ENCODE data around the gene HMGCLL1.

HMGCLL1 gene

GRCh38 chr6:55531496-55531895 is 47.5 kb downstream of the HMGCLL1 start (continued):
- TF ChIP-seq PATZ1 (CRISPR knock-in tag; IDR thresholded peaks at IDR 0.05; ENCODE audit: borderline replicate concordance) (no peak), ZFP3 (CRISPR knock-in tag; IDR thresholded peaks at IDR 0.05) (no peak), ZFP30 (CRISPR knock-in tag; IDR thresholded peaks at IDR 0.05) (no peak), RARB (CRISPR knock-in tag; IDR thresholded peaks at IDR 0.05) (no peak), ZC3H10 (CRISPR knock-in tag; IDR thresholded peaks at IDR 0.05) (no peak), ISL1 (CRISPR knock-in tag; IDR thresholded peaks at IDR 0.05) (no peak), ESRRG (CRISPR knock-in tag; IDR thresholded peaks at IDR 0.05) (no peak), CSDC2 (CRISPR knock-in tag; IDR thresholded peaks at IDR 0.05) (no peak), CREB5 (CRISPR knock-in tag; IDR thresholded peaks at IDR 0.05; ENCODE audit: low read depth) (no peak)

GRCh38 chr6:55530931-55531330 is 48.1 kb downstream of the HMGCLL1 start:
- no peak for ATAC-seq
- TF ChIP-seq OSR1 (CRISPR knock-in tag; IDR thresholded peaks at IDR 0.05) = no peak

GRCh38 chr6:55528624-55529023 is 50.4 kb downstream of the HMGCLL1 start:
- ATAC-seq = peak; percentile 79
- TF ChIP-seq GLIS3 (CRISPR knock-in tag; IDR thresholded peaks at IDR 0.05) (no peak), CSDC2 (CRISPR knock-in tag; IDR thresholded peaks at IDR 0.05) (no peak), ZC3H10 (CRISPR knock-in tag; IDR thresholded peaks at IDR 0.05) (no peak), TOX (CRISPR knock-in tag; IDR thresholded peaks at IDR 0.05; ENCODE audit: borderline replicate concordance) (no peak), ZFP30 (CRISPR knock-in tag; IDR thresholded peaks at IDR 0.05) (no peak), ZNF565 (CRISPR knock-in tag; conservative IDR thresholded peaks at IDR 0.05; ENCODE audit: low read depth) (no peak), BACH2 (CRISPR knock-in tag; IDR thresholded peaks at IDR 0.05; ENCODE audit: borderline replicate concordance) (no peak)

DNA sequence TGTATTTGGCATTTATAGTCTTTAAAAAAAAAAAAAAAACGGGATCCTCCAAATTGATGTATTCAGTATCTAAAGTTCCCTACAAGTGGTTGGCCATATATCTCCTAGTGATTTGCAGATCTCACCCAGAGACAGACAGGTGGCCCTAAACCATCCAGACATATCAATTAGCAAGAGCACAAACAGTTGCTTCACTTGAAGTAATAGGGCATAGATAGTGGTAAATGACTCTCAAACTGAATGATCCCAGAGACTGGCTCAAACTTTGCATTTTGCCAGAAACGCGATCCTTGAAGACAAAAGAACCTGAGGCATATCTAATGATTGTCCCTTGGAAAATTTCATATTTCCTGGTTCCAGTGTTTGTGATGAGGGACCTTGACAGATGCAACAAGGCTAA is 54.6 kb downstream of the HMGCLL1 start:
- TF ChIP-seq, protein P1, sequence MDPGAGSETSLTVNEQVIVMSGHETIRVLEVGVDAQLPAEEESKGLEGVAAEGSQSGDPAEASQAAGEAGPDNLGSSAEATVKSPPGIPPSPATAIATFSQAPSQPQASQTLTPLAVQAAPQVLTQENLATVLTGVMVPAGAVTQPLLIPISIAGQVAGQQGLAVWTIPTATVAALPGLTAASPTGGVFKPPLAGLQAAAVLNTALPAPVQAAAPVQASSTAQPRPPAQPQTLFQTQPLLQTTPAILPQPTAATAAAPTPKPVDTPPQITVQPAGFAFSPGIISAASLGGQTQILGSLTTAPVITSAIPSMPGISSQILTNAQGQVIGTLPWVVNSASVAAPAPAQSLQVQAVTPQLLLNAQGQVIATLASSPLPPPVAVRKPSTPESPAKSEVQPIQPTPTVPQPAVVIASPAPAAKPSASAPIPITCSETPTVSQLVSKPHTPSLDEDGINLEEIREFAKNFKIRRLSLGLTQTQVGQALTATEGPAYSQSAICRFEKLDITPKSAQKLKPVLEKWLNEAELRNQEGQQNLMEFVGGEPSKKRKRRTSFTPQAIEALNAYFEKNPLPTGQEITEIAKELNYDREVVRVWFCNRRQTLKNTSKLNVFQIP (CRISPR knock-in tag; IDR thresholded peaks at IDR 0.05; ENCODE audit: borderline replicate concordance, low read depth) = no peak
- TF ChIP-seq, protein P2, sequence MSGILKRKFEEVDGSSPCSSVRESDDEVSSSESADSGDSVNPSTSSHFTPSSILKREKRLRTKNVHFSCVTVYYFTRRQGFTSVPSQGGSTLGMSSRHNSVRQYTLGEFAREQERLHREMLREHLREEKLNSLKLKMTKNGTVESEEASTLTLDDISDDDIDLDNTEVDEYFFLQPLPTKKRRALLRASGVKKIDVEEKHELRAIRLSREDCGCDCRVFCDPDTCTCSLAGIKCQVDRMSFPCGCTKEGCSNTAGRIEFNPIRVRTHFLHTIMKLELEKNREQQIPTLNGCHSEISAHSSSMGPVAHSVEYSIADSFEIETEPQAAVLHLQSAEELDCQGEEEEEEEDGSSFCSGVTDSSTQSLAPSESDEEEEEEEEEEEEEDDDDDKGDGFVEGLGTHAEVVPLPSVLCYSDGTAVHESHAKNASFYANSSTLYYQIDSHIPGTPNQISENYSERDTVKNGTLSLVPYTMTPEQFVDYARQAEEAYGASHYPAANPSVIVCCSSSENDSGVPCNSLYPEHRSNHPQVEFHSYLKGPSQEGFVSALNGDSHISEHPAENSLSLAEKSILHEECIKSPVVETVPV (CRISPR knock-in tag; IDR thresholded peaks at IDR 0.05) = no peak
- TF ChIP-seq PPARA (CRISPR knock-in tag; IDR thresholded peaks at IDR 0.05; ENCODE audit: borderline replicate concordance) (no peak), PATZ1 (CRISPR knock-in tag; IDR thresholded peaks at IDR 0.05; ENCODE audit: borderline replicate concordance) (no peak), CSDC2 (CRISPR knock-in tag; IDR thresholded peaks at IDR 0.05) (no peak), TCF4 (CRISPR knock-in tag; IDR thresholded peaks at IDR 0.05; ENCODE audit: borderline replicate concordance) (no peak), SNAI2 (CRISPR knock-in tag; IDR thresholded peaks at IDR 0.05) (no peak), ZNF70 (CRISPR knock-in tag; IDR thresholded peaks at IDR 0.05) (no peak), ZNF8 (CRISPR knock-in tag; IDR thresholded peaks at IDR 0.05) (no peak), OSR1 (CRISPR knock-in tag; IDR thresholded peaks at IDR 0.05) (no peak), ZNF565 (CRISPR knock-in tag; conservative IDR thresholded peaks at IDR 0.05; ENCODE audit: low read depth) (no peak), RARB (CRISPR knock-in tag; IDR thresholded peaks at IDR 0.05) (no peak), TOX (CRISPR knock-in tag; IDR thresholded peaks at IDR 0.05; ENCODE audit: borderline replicate concordance) (no peak), ZFP3 (CRISPR knock-in tag; IDR thresholded peaks at IDR 0.05) (no peak), ESRRG (CRISPR knock-in tag; IDR thresholded peaks at IDR 0.05) (no peak), CREB5 (CRISPR knock-in tag; IDR thresholded peaks at IDR 0.05; ENCODE audit: low read depth) (no peak), ZC3H10 (CRISPR knock-in tag; IDR thresholded peaks at IDR 0.05) (no peak)
- no peak for ATAC-seq

All from SK-N-SH treated with all-trans-retinoic acid at 6 μM for 48 hours (cell line).